A673 (cell line): ENCODE results near the gene DLX1.

ENCODE experiments used
- CTCF ChIP-seq: fragments of 300-800, 200-600 bp; sonication (generic); conservative IDR thresholded peaks from 2 replicates; pipeline ENCODE4 v1.5.1; 2017; ENCODE audit warnings: low read depth, mild to moderate bottlenecking, antibody characterized with exemption, low read length, moderate library complexity, mixed read lengths
- EZH2 ChIP-seq: fragments of 200-600 bp; sonication (generic); IDR thresholded peaks from 2 replicates; pipeline ENCODE4 v1.6.1; 2017; ENCODE audit warnings: borderline replicate concordance, low read depth, mild to moderate bottlenecking, mixed read lengths, antibody characterized with exemption, low read length; ENCODE audit not compliant: poor library complexity, severe bottlenecking

GRCh38 chr2:172135446-172135845 is 50.1 kb downstream of the DLX1 start:
- TF ChIP-seq CTCF (no peak), EZH2 (no peak)
